C4-2B (cell line): ENCODE data around the gene CPOX.
"Not testable (repeated sequence)": the region's sequence is repeated elsewhere in the genome, so short reads cannot be mapped to it uniquely, and the experiment has no call there.

Source experiments
- CTCF ChIP-seq: fragments of 450-650 bp; conservative IDR thresholded peaks from 2 replicates; pipeline ENCODE4 v1.5.1; 2017; ENCODE audit warnings: mild to moderate bottlenecking
- ZFX ChIP-seq: fragments of 450-650 bp; IDR thresholded peaks from 2 replicates; pipeline ENCODE4 v1.6.1; 2017

DNA sequence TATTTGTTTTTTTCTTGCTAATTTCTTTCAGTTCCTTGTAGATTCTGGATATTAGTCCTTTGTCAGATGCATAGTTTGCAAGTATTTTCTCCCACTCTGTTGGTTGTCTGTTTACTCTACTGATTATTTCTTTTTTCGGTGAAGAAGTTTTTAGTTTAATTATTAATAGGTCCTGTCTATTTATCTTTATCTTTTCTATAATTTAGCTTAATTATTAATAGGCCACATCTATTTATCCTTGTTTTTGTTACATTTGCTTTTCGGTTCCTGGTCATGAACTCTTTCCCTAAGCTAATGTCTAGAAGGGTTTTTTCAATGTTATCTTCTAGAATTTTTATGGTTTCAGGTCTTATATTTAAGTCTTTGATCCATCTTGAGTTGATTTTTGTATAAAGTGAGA lies 45.1 kb upstream of the CPOX start:
- TF ChIP-seq CTCF, ZFX: not testable (repeated sequence)
